NOMO-1 treated with DMSO at 0.1 percent for 48 hours (cell line): ENCODE data around the gene SCNN1A.

ENCODE experiments used
- DNase-seq: peaks from one replicate; lab custom pipeline; 2025; ENCODE audit not compliant: unreplicated experiment; lab: John Stamatoyannopoulos, UW

Gene SCNN1A

GRCh38 chr12:6369916-6370575 is 5.3 kb downstream of the SCNN1A start:
- DNase-seq, result no peak

GRCh38 chr12:6368906-6369525 is 6.3 kb downstream of the SCNN1A start:
- DNase-seq, result no peak

- peak; percentile 81 for DNase-seq
Observed at GRCh38 chr12:6367969-6368892, 7.1 kb downstream of the SCNN1A start.

- peak; percentile 94 for DNase-seq
Observed at GRCh38 chr12:6367065-6367968, 8.0 kb downstream of the SCNN1A start.

GRCh38 chr12:6364044-6364374 is 11.4 kb downstream of the SCNN1A start:
- no peak for DNase-seq

GRCh38 chr12:6363330-6364043 is 11.9 kb downstream of the SCNN1A start:
- peak; percentile 54 for DNase-seq

GRCh38 chr12:6363010-6363329 is 12.4 kb downstream of the SCNN1A start:
- DNase-seq, result no peak

GRCh38 chr12:6362403-6362802 is 13.0 kb downstream of the SCNN1A start:
- no peak for DNase-seq

GRCh38 chr12:6361834-6362233 is 13.5 kb downstream of the SCNN1A start:
- DNase-seq, result no peak

- no peak for DNase-seq
Observed at GRCh38 chr12:6360578-6361490, 14.5 kb downstream of the SCNN1A start.

- no peak for DNase-seq
Observed at GRCh38 chr12:6360080-6360571, 15.2 kb downstream of the SCNN1A start.

GRCh38 chr12:6358881-6359280 is 16.5 kb downstream of the SCNN1A start:
- peak; percentile 81 for DNase-seq

GRCh38 chr12:6356374-6356820 is 19.0 kb downstream of the SCNN1A start:
- no peak for DNase-seq

GRCh38 chr12:6355491-6356373 is 19.6 kb downstream of the SCNN1A start:
- DNase-seq, result peak; percentile 73

- DNase-seq, result no peak
Observed at GRCh38 chr12:6354495-6355393, 20.6 kb downstream of the SCNN1A start.

GRCh38 chr12:6352193-6353173 is 22.9 kb downstream of the SCNN1A start:
- no peak for DNase-seq
